Fibroblast of lung (primary cell): ENCODE measurements around the gene E2F6.

ENCODE experiments used
- CTCF ChIP-seq, 2 donors: IDR thresholded peaks in 1 of 2; conservative IDR thresholded peaks in 1 of 2; 1 replicate in 1 of 2; 2 replicates in 1 of 2; pipeline ENCODE4 v1.5.1; 2011 to 2012; ENCODE audit warnings: low read length in 2 of 2, control low read depth in 1 of 2, inconsistent platforms in 1 of 2, low read depth in 1 of 2, mild to moderate bottlenecking in 1 of 2
- EZH2 ChIP-seq: IDR thresholded peaks from 2 replicates; pipeline ENCODE4 v1.5.1; 2012; ENCODE audit warnings: low read length, control low read depth, mild to moderate bottlenecking; ENCODE audit errors: missing control alignments

GRCh38 chr2:11404376-11405073, 61.4 kb downstream of the E2F6 start:
- TF ChIP-seq CTCF (conservative IDR thresholded peaks at IDR 0.05 in 1 of 2, IDR thresholded peaks at IDR 0.05 in 1 of 2; ENCODE audit: low read depth in 1 of 2, low read length in 2 of 2) (no peak), EZH2 (no peak)
